ENCODE data around the gene SLC13A5. TPM values are rescaled to one million over a fixed set of nuclear protein-coding genes. Genes with fewer than 3 reads are reported as not detected.
"Not testable (repeated sequence)": the region's sequence is repeated elsewhere in the genome, so short reads cannot be mapped to it uniquely, and the experiment has no call there.

The SLC13A5 gene
- total RNA-seq, 4 donors from 2014 or later, result 0.39 TPM; not detected in 3

DNA sequence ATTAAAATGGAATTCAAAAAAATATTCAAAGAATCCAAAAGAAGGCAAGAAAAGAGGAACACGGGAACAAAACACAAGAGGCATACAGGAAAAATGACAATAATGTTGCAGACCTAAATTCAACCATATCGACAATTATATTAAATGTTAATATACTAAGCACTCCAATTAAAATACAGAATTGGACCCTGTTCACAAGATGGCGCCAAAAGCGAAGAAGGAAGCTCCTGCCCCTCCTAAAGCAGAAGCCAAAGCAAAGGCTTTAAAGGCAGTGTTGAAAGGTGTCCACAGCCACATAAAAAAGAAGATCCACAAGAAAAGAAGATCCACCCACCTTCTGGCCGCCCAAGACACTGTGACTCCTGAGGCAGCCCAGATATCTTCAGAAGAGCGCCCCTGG lies 36.4 kb upstream of the SLC13A5 start:
- no peak for ATAC-seq
- Histone ChIP-seq H3K9me3 (no peaks in the 10 kb centered on the region), H3K4me3 (no peak overlapping the region), H3K27ac (no peak overlapping the region), H3K4me1 (peaks cover 0 to 24% (median 11%) of the 10 kb centered on the region in 3 donors), H3K36me3 (no peaks in the 10 kb centered on the region), H3K27me3 (no peaks in the 10 kb centered on the region)
- no peak for TF ChIP-seq POLR2AphosphoS5 (IDR thresholded peaks at IDR 0.05)
- no peak for TF ChIP-seq EP300 (IDR thresholded peaks at IDR 0.05)
- TF ChIP-seq, protein P1, sequence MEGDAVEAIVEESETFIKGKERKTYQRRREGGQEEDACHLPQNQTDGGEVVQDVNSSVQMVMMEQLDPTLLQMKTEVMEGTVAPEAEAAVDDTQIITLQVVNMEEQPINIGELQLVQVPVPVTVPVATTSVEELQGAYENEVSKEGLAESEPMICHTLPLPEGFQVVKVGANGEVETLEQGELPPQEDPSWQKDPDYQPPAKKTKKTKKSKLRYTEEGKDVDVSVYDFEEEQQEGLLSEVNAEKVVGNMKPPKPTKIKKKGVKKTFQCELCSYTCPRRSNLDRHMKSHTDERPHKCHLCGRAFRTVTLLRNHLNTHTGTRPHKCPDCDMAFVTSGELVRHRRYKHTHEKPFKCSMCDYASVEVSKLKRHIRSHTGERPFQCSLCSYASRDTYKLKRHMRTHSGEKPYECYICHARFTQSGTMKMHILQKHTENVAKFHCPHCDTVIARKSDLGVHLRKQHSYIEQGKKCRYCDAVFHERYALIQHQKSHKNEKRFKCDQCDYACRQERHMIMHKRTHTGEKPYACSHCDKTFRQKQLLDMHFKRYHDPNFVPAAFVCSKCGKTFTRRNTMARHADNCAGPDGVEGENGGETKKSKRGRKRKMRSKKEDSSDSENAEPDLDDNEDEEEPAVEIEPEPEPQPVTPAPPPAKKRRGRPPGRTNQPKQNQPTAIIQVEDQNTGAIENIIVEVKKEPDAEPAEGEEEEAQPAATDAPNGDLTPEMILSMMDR (IDR thresholded peaks at IDR 0.05), result no peak
- no peak for TF ChIP-seq POLR2A (IDR thresholded peaks at IDR 0.05)
- 90 to 96% methylated on average over 5 to 6 of the region's 6 CpGs for WGBS, 2 donors (ENCODE audit: low coverage in 1 of 2)

DNA sequence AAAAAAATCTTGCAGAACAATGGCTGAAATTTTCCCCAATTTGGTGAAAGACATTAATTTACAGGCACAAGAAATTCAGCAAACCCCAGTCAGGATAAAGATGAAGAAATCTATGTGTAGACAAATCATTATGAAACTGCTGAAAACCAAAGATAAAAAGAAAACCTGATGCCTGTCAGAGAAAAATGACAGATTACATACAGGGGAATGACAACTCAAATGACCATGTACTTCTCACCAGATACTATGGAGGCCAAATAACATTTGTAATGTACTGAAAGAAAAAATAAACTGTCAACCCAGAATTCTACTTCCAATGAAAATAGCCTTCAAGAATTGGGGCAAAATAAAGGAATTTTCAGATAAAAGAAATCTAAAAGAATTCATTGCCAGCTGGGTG lies 35.4 kb upstream of the SLC13A5 start:
- ATAC-seq, result no peak
- no peaks in the 10 kb centered on the region for H3K9me3 ChIP-seq
- no peak for TF ChIP-seq EP300 (IDR thresholded peaks at IDR 0.05)
- TF ChIP-seq POLR2AphosphoS5 (IDR thresholded peaks at IDR 0.05), result no peak
- TF ChIP-seq POLR2A (IDR thresholded peaks at IDR 0.05), result no peak
- TF ChIP-seq, protein P1 (IDR thresholded peaks at IDR 0.05), result no peak
- peaks cover 2% of the 10 kb centered on the region for H3K27me3 ChIP-seq
- no peak overlapping the region for H3K27ac ChIP-seq
- no peaks in the 10 kb centered on the region for H3K36me3 ChIP-seq
- H3K4me3 ChIP-seq, result no peak overlapping the region
- peaks cover 0 to 20% (median 10%) of the 10 kb centered on the region in 3 donors for H3K4me1 ChIP-seq

DNA sequence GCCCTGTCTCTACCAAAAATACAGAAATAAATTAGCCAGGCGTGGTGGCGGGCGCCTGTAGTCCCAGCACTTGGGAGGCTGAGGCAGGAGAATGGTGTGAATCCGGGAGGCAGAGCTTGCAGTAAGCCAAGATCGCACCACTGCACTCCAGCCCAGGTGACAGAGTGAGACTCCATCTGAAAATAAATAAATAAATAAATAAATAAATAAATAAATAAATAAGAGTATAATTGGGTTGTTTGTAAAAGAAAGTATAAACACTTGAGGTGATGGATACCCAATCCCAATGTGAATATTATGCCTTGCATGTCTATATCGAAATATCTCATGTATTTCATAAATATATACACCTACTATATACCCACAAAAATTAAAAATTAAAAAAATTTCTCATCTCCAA lies 33.5 kb upstream of the SLC13A5 start:
- not testable (repeated sequence) for H3K4me3 ChIP-seq, H3K4me1 ChIP-seq, H3K36me3 ChIP-seq, H3K27ac ChIP-seq, ATAC-seq, H3K27me3 ChIP-seq, H3K9me3 ChIP-seq
- 85 to 94% methylated on average over 1 to 5 of the region's 6 CpGs for WGBS, 2 donors (ENCODE audit: low coverage in 1 of 2)

DNA sequence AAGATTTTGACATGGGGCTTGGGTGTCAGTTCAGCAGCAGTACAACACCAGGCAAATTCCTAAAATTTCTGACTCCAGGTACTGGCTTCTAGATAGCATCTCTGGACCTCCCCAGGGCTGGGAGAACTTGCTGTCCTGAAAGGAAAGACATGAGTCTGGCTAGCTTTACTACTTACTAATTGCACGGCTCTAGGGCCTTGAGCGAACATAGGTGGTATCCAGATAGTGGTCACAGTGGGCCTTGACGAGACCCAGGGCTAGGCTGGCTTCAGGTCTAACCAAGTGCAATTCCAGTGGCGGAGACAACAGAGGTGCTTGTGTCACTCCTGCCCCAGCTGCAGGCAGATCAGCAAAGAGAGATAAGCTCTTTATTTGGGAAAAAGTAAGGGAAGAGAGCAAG lies 16.4 kb upstream of the SLC13A5 start:
- H3K4me3 ChIP-seq, result no peak overlapping the region
- no peak overlapping the region for H3K27ac ChIP-seq
- WGBS, 2 donors (ENCODE audit: low coverage in 1 of 2), result 100% methylated on average over 1 of the region's 4 CpGs; no CpG with 5 or more reads in 1 of the 2 donors
- TF ChIP-seq, protein P1 (IDR thresholded peaks at IDR 0.05), result no peak
- TF ChIP-seq POLR2AphosphoS5 (IDR thresholded peaks at IDR 0.05) (no peak), EP300 (IDR thresholded peaks at IDR 0.05) (no peak), POLR2A (IDR thresholded peaks at IDR 0.05) (no peak)
- no peaks in the 10 kb centered on the region for H3K4me1 ChIP-seq
- ATAC-seq, result no peak
- H3K36me3 ChIP-seq, result no peaks in the 10 kb centered on the region
- no peaks in the 10 kb centered on the region for H3K9me3 ChIP-seq
- no peaks in the 10 kb centered on the region for H3K27me3 ChIP-seq

DNA sequence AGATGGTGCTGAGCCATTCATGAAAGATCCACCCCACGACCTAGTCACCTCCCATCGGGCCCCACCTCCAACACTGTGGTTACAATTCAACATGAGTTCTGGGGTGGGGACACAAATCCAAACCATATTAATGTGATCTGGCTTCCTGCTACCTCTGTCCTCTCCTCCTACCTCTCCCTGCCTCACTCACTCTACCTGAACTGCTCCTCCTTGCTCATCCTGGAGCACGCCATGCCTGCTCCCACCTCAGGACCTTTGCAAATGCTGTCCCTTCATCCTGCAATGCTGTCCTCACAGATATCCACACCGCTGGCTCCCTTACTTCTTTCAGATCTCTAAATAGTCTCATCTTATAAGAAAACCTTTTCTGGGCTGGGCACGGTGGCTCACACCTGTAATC lies 10.8 kb upstream of the SLC13A5 start:
- Histone ChIP-seq H3K27ac (no peak overlapping the region), H3K27me3 (peaks cover 44% of the 10 kb centered on the region), H3K9me3 (no peaks in the 10 kb centered on the region), H3K36me3 (no peaks in the 10 kb centered on the region), H3K4me1 (no peaks in the 10 kb centered on the region), H3K4me3 (no peak overlapping the region)
- 89% methylated on average over 5 of the region's 5 CpGs; no CpG with 5 or more reads in 1 of the 2 donors for WGBS, 2 donors (ENCODE audit: low coverage in 1 of 2)
- TF ChIP-seq, protein P1 (IDR thresholded peaks at IDR 0.05), result no peak
- no peak for TF ChIP-seq POLR2A (IDR thresholded peaks at IDR 0.05)
- TF ChIP-seq EP300 (IDR thresholded peaks at IDR 0.05), result no peak
- no peak for TF ChIP-seq POLR2AphosphoS5 (IDR thresholded peaks at IDR 0.05)
- no peak for ATAC-seq
